ENCODE results near the gene JAM3.

- TF ChIP-seq CTCF (conservative IDR thresholded peaks at IDR 0.05 in 1 of 2, IDR thresholded peaks at IDR 0.05 in 1 of 2; ENCODE audit: low read depth in 1 of 2, low read length in 2 of 2) (no peak), EZH2 (IDR thresholded peaks at IDR 0.05; ENCODE audit: low read length, missing control alignments) (no peak)
Observed at GRCh38 chr11:134068829-134069425, at the start of gene JAM3.
